IPS-18c (cell line): Measurements from ENCODE around the gene SMIM36.
"Not testable (repeated sequence)": the region's sequence is repeated elsewhere in the genome, so short reads cannot be mapped to it uniquely, and the experiment has no call there.

Experiments used
- H3K4me3 ChIP-seq: 2 replicates; pipeline ENCODE4 v1.7.0; 2013; ENCODE audit warnings: low read depth, mild to moderate bottlenecking, low read length, moderate library complexity; ENCODE audit not compliant: insufficient read depth
- H3K9me3 ChIP-seq: one replicate; pipeline ENCODE4 v1.6.1; 2013; ENCODE audit warnings: mild to moderate bottlenecking, low read length, moderate library complexity; ENCODE audit not compliant: control insufficient read depth, insufficient read depth

The SMIM36 gene

DNA sequence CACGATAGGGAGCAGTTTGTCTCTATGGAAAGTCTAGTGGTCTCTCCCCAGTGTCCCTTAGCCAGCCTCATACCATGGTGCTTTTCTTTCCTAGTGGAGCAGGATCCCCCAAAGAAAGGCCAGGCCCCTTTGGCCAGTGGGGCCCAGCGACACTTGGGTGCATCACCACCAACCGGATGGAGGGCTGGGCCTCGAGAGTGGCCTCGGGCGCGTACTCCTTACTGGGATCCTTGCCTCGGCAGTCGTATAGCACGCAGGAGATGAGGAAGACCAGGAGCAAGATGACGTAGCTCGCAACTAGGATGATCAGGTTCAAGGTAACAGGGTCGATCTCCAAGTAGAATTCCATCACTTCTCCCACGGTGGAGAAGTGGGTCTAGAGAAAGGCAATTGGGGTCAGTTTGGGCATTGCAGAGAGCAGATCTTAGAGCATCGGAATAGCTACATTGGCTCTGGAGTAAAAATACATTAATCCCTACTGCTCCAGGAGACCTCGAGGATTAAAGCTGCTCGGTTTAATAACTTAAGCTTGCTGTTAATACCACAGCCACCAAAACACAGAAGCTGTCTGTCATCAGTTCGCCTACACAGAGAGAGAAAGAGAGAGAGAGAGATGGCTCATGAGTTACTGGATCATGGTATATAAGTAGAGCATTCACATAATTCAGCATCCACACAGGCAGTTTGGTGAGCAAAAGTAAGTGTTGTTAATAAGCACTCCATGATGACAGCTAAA is at the start of gene SMIM36:
Gene SMIM36 (minus strand): TSS at position 467 of the 736 bp plus-strand sequence.
- no peak within 1 kb of the TSS for H3K4me3 ChIP-seq
- no peaks in the 10 kb centered on the region for H3K9me3 ChIP-seq

DNA sequence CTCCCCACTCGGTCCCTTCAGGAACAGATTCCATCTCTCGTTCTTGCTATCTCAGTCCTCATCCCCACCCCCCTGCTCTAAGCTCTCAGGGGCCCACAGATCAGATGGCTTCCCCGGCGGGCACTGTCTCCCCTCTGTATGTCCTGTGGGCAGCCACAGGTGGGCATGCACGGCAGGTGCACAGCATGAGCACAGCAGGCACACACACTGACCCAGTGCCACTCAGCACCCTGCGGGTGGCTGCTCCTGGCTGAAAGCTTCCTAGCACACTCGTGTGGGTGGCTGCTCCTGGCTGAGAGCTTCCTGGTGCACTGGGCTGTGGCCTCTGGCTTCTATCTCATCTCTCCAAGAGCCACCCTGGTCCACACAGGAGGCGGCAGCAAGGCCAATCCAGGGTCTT is 44.5 kb upstream of the SMIM36 start:
- H3K9me3 ChIP-seq, result no peaks in the 10 kb centered on the region
- H3K4me3 ChIP-seq, result no peak overlapping the region

GRCh38 chr17:55549140-55549539 is 37.9 kb upstream of the SMIM36 start:
- no peak overlapping the region for H3K4me3 ChIP-seq
- H3K9me3 ChIP-seq, result no peaks in the 10 kb centered on the region

GRCh38 chr17:55546991-55547664 is 35.9 kb upstream of the SMIM36 start:
- Histone ChIP-seq H3K9me3 (no peaks in the 10 kb centered on the region), H3K4me3 (no peak overlapping the region)

DNA sequence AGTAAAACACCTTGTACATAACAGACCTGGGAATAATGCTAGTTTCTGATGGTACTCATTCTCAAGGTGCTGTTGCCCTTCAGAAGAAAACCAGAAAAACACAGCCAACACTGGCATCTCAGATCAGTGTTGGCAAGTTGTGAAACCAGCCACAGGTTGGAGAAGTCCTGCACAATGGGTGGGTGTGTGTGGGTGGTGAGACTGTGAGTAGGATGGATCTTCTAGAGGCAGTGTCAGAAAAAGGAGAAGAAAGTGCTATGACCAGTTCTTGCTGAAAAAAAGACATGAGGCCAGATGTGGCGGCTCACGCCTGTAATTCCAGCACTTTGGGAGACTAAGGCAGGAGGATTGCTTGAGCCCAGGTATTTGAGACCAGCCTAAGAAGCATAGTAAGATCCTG is 35.2 kb upstream of the SMIM36 start:
- Histone ChIP-seq H3K4me3 (no peak overlapping the region), H3K9me3 (no peaks in the 10 kb centered on the region)

DNA sequence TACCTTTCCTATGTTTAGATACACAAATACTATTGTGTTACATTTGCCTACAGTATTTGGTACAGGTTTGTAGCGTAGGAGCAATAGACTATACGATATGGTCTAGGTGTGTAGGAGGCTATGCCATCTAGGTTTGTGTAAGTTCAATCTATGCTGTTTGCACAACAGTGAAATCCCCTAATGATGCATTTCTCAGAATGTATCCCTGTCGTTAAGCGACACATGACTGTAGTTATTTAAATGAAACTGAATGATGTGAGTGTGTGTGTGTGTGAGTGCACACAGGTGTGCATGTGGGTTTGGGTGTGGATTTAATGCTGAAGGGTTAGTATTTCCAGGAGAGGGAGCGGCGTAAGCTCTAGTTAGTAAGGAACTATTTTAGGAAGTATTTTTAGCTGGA is 34.6 kb upstream of the SMIM36 start:
- no peak overlapping the region for H3K4me3 ChIP-seq
- no peaks in the 10 kb centered on the region for H3K9me3 ChIP-seq

DNA sequence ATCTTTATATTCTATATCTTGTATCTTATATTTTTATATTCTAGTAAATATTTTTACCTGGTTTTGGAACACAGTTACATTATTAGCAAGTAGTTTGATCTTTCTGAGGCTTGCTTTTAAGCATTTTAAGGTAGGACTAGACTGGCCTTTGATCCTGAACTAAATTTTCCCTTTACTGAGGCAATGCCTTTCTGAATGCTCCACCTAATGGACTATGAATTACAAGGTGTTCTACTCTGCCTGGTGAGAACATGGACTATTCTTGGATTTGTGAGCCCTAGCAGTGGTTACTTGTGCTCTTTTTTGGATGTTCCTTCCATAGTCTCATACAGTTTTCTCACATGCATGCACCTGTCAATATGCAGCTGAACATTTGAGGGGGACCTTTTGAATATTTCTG is 32.5 kb upstream of the SMIM36 start:
- Histone ChIP-seq H3K4me3 (no peak overlapping the region), H3K9me3 (no peaks in the 10 kb centered on the region)

GRCh38 chr17:55540414-55541091 is 29.3 kb upstream of the SMIM36 start:
- Histone ChIP-seq H3K9me3 (no peaks in the 10 kb centered on the region), H3K4me3 (no peak overlapping the region)

DNA sequence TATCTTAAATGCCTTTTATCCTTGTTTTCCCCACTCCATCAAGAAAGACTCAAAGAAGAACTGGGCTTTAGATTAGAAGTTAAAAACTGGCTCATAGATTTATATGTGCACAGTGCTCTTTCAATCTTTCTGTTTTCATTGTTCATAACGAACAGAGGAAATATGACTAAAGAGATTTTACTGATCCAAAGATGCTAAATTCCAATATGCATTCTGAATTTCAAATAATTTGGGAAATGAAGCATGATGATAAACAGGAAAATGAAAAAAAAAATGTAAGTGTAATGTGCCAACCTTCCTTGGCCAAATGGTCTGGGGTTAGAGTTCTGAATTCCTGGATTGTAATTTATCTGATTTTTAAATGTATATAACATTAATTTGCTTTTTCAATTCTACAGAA is 25.0 kb upstream of the SMIM36 start:
- H3K9me3 ChIP-seq, result no peaks in the 10 kb centered on the region
- H3K4me3 ChIP-seq, result no peak overlapping the region

DNA sequence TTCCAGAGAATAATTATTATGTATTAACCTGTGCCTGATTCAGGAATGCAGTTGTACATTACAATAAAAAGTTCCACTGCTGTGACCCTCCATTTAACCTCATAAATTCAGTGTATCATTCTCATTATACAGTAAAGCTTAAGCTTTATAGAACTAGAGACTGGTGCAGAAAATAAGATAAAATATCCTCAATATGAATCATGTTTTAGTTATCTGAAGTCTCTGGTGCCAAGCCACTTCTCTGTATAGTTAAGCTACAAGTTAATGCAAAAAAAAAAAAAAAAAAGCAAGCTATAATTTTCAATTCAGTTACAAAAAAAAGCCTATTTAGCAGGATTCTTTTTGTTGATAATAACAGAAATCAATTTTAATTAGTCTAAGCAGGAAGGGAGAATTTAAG is 22.4 kb upstream of the SMIM36 start:
- Histone ChIP-seq H3K9me3 (no peaks in the 10 kb centered on the region), H3K4me3 (no peak overlapping the region)

GRCh38 chr17:55532670-55533069 is 21.4 kb upstream of the SMIM36 start:
- no peaks in the 10 kb centered on the region for H3K9me3 ChIP-seq
- H3K4me3 ChIP-seq, result no peak overlapping the region

DNA sequence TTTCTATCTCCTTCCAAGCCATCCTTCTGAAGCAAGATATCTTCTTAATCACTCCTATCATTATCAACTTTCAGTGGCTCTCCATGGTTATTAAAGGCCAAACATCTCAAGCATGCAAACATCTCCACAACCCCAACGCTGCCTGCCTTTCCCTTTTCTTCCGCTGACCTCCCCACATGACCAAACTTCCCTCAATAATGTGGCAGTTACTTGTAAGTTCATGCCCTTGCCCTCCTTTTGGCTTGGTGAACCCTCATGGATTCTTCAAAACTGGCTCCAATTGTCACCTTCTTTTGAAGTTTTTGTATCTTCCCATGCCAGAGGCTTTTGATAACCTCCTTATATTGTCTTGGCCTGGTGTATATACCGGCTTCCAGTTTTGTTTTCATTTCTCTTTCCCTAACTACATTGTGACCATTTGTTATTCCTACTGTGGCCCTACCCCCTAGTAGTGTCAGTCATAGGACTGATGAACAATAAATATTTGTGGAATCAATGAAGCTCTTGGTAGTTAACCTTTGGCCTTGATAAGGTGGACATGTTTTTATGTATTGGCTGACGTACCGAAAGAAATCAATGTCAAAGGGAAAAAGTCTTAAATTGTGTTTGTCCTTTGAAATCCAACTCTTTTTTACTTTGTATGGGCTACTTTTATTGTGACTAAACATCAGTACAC is 19.9 kb upstream of the SMIM36 start:
- no peak overlapping the region for H3K4me3 ChIP-seq
- H3K9me3 ChIP-seq, result no peaks in the 10 kb centered on the region

DNA sequence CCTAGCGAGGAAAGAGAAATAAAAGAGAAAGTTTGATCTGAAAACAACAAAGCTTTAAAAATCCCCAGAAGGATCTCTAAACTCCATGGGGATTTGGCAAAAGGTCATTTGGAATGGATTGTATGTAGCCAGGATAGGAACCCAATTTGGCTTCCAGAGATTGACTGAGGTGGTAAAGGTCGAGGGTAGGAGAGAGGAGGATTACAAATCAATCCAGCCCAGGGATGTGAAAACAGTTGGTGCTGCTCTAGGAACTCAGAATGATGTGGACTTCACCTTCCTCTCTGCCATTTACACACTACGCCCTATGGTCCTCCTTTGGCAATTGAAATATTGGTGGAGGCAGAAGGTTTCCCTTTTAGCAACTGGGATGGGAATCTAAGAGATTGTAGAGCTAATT is 18.8 kb upstream of the SMIM36 start:
- Histone ChIP-seq H3K9me3 (no peaks in the 10 kb centered on the region), H3K4me3 (no peak overlapping the region)

DNA sequence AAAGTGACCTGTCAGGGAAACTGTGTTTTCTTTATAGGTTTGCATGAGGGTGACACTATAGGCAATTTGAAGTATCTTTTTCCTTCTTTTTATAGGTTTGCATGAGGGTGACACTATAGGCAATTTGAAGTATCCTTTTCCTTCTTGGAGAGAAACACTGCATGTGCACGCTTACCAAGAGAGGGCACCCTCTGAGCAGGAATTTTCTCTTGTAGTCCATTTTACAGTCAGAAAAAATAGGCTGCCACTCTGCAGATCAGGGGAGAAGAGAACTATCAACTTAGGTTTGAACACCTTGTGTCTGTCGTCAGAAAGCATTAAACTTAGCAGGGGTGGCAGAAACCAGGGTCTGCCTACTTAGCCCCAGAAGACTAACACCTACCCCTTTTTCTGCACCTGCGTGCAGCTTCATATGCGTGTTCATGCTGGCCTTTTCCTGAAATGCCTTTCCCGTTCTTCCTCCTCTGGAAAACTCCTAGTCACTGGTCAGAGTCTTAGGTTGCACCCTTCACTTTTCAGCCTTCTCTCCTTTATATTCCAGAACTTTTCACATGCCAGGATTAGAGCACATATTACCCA is 16.4 kb upstream of the SMIM36 start:
- Histone ChIP-seq H3K4me3 (no peak overlapping the region), H3K9me3 (no peaks in the 10 kb centered on the region)

- H3K9me3 ChIP-seq, result no peaks in the 10 kb centered on the region
- no peak overlapping the region for H3K4me3 ChIP-seq
These were observed 13.4 kb upstream of the SMIM36 start for GRCh38 chr17:55524440-55525220.

GRCh38 chr17:55523032-55523431 is 11.8 kb upstream of the SMIM36 start:
- H3K9me3 ChIP-seq, H3K4me3 ChIP-seq: not testable (repeated sequence)

DNA sequence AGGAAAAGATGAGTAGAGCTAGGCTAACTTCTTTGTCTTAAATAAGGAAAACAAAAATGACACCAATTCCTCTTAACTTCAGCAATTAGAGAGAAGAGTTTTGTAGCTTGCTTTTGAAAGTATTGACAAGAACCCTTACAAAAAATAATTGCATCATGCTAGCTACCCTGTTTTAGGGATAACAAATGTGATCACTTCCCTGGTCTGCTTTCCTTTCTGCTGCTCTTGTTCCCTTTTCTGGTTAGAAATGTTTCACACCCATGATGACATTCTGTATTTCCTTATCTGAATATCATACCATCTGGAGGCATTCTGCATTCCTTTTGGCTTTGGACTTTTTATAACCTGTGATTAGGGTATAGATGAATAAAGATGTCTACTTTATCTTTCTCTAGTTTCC is 9.9 kb upstream of the SMIM36 start:
- Histone ChIP-seq H3K4me3 (no peak overlapping the region), H3K9me3 (no peaks in the 10 kb centered on the region)
